ENCODE data around the gene DEAF1.

DNA sequence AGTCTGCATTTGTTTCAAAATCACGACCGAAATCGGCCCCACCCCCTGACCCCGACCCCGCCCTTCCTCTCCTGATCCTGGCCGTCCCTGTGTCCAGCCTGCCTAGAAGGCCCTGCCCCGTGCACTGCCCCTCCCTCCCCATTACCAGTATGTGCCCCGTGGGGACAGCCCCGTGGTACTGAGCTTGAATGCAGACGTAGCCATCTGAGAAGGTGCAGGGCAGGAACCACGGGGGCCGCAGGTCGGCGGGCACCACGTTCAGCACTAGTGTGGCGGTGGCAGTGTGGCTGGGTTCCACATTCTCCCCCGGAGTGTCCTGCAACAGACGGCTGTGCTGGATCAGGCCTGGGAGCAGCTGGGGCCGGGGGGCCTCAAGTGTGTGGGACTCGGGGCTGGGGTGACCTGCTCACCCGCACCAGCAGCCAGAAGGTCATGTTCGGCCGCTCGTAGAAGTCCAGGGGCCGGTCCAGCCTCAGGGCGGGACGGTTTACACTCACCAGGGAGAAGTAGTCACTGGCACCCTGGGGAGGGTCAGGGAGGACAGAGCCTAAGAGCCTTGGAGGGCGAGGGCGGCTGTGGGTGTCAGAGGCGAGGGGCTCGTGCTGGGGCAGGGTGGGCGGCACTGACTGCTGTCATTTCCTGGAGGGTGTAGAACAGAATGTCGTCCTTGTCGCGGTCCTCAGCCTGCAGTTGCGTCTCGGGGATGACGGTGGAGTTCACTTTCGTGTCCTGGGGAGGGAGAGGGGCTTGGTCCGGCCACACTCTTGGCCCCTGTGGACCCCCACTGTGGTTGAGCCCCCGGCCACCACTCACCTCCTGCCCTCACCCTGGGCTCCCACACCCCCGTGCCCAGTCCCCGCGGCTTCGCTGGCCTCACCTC, 73.8 kb downstream of the DEAF1 start:
- TF ChIP-seq, protein P1, sequence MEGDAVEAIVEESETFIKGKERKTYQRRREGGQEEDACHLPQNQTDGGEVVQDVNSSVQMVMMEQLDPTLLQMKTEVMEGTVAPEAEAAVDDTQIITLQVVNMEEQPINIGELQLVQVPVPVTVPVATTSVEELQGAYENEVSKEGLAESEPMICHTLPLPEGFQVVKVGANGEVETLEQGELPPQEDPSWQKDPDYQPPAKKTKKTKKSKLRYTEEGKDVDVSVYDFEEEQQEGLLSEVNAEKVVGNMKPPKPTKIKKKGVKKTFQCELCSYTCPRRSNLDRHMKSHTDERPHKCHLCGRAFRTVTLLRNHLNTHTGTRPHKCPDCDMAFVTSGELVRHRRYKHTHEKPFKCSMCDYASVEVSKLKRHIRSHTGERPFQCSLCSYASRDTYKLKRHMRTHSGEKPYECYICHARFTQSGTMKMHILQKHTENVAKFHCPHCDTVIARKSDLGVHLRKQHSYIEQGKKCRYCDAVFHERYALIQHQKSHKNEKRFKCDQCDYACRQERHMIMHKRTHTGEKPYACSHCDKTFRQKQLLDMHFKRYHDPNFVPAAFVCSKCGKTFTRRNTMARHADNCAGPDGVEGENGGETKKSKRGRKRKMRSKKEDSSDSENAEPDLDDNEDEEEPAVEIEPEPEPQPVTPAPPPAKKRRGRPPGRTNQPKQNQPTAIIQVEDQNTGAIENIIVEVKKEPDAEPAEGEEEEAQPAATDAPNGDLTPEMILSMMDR (conservative IDR thresholded peaks at IDR 0.05; ENCODE audit: low read length): no peak
- TF ChIP-seq EZH2phosphoT487 (IDR thresholded peaks at IDR 0.05; ENCODE audit: borderline replicate concordance): no peak
